ENCODE data around the gene NIM1K.
"Not testable (repeated sequence)": the region's sequence is repeated elsewhere in the genome, so short reads cannot be mapped to it uniquely, and the experiment has no call there.

NIM1K gene

DNA sequence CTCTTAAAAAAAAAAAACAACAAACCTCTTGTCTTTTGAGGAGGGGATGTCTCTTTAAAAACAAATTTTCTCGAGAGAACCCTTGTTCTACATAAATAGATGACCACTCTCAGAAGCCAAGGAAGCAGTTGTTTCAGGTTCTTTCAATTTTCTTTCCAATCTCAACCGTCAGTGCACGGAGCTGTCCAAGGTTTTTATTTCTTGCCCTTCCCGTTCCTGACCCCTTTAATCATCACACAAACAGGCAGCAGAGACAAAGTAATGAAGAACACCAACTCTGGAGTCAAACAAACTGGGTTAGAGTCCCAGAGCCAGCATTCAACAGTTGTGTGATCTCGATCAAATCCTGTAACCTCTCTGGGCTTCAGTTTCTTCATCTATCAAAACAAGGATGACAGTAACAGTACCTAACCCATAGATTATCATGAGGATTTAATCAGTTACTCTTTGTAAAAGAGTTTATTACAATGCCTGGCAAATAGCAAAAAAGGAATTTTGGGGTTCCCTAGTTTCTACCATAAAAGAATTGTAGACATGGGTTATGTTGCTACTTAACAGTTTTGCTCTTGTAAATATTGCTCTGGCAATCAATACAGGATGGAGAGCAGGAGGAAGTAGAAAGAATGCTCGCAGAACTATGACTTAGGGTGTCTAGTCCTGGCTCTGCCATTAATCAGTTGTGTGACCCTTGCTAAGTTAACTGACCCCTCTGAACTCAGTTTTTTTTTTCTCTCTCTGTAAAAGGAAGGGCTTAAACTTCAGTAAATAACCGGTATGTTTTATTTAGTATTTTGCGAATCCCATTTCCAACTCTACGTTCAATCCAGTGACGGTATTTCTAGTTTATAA is 1.0 kb upstream of the NIM1K start:
- DNase-seq = no peak

DNA sequence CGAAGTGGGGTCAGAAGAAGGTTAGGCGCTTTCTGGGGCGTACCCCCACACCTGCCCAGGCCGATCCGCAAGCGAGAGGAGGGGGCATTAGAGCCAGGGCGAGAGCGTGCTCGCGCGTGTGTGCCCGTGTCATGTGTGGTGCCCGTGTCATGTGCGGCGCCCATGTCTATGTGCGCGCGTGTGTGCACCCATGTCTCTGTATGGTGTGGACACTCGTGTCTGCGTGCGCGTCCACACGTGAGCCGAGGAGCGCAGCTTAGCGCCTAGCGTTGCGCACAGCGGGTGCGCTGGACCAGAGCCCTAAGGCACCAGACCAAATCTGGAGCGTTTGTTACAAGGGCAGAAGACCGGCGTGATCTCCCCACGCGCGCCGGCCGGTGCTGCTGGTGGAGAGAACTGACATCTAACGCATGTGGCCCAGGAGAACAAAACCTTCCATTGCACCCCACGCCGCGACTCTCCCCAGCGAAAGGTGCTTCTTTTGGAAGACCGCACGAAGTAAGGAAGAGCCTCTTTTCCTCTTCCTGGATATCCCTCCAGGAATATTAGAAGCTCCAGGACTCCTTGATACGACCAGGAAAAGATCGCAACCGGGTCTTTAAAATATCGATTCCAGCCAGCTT is 644 bp downstream of the NIM1K start:
- DNase-seq = peak; percentile 12

DNA sequence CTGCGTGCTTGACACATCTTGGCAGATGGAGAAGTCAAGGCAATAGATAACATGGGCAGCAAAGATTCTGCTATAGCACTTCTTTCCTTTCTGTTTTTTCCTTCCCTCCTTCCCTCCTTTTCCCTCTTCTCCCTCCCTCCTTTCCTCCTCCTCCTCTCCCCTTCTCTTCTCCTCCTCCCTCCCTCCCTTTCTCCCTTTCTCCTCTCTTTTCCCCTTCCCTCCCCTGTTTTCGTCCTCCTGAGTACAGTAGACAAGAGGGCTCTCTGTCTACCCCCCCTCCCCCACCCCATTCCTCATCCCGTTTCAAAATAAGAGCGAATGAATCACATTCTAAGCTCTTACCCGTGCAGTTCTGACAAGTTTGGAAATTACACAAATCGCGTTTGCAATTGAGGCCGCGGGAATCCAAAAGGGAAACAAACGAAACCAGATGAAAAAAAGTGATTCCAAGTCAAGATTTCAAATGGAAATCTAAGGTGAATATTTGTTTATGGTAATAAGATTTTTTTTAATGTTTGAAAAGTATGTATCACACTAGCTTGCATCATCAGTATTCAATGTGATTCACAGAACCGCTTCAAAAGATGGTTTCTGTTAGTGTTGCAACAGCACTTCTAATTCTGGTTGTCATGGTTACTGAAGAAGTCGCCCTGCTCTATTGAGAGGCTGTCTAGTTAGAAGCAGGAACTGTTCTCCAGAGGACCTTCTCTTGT is 1.3 kb downstream of the NIM1K start:
- DNase-seq = peak; percentile 67

DNA sequence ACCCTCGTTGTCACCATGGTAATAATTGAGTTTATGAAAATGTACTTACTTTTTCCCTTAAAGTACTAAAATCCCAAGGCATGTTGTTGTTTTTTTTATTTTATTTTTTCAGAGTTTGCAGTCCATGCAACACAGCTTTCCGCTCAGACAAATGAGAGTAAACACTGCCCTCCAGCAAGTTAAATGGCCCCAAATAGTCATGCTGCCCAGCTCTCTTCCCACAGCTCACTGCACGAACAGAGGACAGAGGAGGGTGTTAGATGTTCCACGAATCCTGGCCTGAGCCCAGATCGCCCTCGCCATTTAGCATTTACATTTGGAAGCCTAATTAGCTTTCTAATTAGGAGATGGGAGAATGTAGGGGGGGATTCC is 1.9 kb downstream of the NIM1K start:
- DNase-seq = no peak

DNA sequence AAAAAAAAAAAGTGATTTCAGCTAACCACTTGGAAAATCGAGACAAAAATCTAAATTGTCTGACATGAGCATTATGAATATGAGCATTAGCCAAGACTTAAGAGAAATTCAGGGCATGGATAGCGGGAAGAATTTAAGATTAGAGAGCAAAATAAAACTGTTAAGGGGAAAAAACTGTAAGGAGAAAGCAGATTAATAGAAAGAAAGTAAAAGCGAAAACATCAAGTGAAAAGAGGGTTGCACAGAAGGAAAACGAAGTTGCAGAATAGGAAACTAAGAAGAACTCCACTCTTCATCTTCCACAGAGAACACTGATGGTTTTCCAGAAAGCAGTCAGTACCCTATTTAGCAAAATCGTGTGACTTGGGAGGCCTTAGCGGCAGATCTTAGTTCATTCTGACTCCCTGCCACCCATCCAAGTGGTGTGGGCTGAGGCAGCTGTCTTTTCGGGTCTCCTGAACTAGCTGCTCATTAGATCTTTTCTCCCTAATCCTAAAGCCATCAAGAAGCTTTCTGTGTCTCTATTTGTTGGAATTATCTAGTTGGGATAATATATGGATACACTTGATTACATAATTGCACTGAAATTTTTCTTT is 3.7 kb downstream of the NIM1K start:
- no peak for DNase-seq

DNA sequence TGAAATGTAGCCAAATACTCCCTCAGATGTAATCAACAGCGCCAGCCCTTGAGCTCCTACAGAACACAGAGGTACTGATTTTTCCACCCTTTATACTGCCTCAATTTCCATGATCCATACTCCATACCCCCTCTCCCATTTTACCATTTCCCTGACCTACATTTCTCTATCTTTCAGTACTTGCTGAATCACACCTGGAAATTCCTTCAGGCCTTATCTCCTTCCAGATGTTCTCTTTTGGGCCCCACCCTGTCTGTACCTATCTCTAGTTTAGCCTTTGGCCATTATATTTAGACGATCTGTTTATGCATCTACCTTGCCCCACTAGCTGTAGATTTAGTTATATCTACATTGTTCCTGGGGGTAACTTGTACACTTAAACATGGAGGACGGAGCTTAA is 5.5 kb downstream of the NIM1K start:
- DNase-seq = no peak

DNA sequence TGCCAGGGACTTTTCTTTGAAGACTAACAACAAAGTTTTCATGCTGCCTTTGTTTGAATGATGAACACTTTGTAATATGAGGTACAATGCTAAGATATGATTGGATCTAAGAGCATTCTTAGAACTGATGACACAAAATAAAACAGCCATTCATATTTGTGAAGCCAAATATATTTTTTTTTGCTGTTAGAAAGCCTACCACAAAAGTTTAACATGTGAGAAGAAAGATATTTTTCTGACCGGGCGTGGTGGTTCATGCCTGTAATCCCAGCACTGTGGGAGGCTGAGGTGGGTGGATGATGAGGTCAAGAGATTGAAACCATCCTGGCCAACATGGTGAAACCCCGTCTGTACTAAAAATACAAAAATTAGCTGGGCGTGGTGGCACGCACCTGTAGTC is 9.4 kb downstream of the NIM1K start:
- DNase-seq = not testable (repeated sequence)

DNA sequence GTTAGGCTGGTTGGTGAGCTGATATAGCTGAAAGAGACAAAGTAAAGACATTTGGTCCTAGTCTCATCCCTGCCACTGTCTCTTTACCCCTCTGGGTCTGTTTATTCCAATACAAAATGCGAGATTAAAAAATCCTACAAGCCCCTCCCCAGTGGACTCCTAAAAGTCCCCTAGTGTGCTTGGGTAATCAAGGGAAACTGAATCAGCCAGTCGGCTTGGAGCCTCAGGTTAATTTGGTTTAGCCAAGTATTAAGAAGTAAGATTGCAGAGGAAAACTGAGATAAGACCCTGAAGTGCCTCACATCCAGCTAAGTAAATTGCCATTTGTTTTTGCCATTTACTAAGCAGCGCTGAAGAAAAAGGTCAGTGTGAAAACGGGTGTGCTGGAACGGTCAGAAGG is 10.4 kb downstream of the NIM1K start:
- DNase-seq = no peak

DNA sequence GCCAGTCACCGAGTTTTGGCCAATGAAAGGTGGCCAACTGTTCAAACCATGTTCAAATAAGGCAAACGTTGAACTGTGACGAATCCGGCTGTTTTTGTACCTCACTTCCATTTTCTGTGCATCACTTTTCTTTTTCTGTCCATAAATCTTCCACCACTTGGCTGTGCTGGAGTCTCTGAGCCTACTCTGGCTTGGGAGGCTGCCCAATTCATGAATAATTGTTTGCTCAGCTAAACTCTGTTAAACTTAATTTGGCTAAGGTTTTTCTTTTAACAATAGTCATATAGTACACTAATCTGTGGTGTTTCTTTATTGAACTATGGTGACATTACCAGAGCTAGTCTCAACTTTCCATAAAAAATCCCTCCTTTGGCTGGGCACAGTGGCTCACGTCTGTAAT is 11.3 kb downstream of the NIM1K start:
- DNase-seq = no peak

DNA sequence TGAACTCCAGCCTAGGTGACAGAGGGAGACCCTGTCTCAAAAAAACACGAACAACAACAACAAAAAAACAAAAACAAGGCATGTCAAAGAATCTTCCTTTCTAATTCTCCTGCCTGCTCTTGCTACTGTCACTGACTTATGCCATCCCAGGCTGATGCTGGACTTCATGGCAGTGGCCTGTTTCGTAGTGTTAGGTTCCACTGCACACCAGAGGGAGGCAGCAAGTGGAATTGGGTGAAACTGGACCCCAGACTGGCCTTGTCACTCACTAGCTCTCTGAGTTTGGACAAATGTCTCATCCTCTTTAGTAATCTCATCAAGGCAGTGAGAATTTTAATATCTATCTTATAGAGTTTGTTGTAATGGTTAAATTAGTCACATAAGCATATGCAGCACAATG is 12.9 kb downstream of the NIM1K start:
- no peak for DNase-seq

DNA sequence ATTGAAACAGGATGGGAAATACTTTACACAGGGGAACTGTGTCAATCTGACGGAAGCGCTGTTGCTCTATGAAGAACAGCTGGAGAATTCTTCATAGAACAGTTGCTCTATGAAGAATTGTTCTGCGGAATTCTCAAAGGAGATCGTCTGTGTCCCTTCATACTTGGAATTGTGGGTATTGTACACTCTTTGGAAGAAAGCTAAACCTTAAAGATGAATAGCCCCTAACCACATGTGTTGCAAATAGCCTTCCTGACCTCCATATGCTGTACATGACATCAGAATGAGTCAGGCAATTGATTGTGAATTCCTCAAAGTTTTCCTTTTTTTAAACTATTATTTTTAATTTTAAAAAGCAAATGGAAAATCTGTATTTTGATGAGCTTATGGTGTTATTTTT is 15.6 kb downstream of the NIM1K start:
- DNase-seq = no peak

DNA sequence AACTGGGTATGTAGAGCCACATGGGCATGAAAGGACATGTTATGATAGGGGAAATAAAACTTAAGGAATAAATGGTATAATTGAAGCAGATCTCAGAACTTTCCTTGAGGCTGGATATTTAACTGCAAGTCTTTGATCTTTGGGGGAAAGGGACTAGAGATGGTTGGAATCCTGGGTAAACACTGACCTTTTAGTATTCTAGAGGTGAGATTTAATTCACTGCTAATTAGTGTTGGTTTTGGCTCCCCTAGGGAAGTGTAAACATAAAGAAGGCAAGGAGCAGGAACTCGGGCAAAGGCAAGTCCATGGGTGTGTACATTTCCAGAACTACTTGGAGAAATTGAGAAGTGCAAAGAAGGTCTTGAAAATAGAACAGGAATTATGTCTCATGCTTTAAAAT is 16.6 kb downstream of the NIM1K start:
- DNase-seq = no peak

DNA sequence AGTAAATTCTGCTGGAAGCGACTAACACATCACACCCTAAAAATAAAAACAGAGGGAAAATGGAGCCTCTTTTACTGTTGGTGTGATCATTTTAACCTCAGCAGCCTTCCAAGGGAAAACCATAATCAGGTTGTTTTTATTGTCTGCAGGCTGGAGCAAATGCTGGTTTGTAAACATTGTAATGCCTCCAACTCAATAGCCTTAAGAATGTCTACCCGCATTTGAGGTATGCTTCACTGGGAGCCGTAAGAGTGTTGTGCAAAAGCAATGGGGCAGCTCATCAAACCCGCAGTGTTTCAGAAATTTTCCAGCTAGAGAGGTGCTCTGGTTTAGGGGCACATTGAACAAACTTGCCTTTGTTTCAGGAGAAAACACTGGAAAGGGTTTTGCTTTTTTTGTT is 17.0 kb downstream of the NIM1K start:
- no peak for DNase-seq

DNA sequence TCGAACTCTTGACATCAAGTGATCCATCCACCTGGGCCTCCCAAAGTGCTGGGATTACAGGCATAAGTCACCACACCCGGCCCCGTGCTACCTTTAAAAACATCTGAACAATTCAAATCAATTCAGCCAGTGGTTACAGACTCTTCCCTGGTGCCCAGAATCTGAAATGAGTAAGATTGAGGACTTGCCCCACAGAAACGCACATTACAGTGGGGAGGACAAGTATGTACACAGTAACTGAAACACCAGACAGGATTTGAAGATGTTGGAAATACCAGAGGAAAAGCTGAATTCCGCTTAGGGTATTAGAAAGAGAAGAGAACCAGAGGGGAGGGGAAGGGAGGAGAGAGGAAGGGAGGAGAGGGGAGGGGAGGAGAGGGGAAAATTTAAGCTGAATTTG is 17.8 kb downstream of the NIM1K start:
- DNase-seq = no peak

DNA sequence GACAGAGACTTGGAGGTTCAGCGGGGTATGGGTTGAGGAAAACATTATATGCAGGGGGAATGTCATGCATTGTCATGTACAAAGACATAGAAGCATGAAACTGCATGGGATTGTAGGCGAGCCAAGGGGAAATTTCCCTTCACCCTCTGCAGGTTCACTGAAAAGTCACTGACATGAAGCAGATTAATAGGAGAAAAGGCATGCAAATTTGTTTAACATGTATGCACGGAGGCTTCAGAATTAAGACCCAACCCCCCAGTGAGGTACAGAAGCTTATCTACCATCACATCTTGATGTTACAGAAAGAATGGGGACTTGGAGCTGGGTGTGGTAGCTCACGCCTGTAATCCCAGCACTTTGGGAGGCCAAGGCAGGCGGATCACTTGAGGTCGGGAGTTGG is 18.5 kb downstream of the NIM1K start:
- no peak for DNase-seq

DNA sequence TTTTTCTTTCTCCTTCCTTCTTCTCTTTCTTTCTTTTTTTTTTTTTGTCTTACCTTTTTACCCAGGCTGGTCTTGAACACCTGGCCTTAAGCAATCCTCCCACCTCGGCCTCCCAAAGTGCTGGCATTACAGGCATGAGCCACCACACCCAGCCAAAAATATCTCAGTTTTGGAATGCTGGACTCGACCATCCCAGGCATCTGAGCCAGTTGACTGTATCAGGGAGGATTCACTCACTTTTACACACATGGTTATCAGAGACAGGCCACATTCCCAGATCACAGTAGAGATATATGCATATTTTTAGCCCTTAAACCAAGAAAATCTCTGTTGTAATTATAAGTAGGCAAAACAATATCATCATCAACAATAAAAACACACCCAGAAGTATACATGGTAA is 21.9 kb downstream of the NIM1K start:
- DNase-seq = no peak

DNA sequence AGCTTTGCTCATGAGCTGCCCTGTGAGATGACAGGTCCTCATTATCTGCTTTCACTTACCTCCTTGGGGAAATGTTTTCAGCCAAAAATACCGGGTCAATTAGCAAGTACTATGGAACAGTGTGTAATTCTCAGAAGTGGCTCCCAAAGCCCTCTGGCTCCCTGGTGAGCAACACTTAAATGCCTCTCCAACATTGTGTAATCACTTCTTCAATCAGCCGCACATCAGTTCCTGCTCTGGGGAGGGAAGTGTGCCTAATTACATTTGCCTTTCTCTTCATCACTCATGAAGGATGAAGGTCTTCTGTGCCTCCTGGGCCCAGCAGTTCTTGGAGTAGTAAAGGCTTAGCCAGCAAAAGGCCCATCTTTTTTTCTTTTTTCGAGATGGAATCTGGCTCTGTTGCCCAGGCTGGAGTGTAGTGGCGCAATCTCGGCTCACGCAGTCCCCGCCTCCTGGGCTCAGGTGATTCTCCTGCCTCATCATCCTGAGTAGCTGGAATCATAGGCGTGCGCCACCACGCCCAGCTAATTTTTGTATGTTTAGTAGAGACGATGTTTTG is 23.1 kb downstream of the NIM1K start:
- DNase-seq = no peak

DNA sequence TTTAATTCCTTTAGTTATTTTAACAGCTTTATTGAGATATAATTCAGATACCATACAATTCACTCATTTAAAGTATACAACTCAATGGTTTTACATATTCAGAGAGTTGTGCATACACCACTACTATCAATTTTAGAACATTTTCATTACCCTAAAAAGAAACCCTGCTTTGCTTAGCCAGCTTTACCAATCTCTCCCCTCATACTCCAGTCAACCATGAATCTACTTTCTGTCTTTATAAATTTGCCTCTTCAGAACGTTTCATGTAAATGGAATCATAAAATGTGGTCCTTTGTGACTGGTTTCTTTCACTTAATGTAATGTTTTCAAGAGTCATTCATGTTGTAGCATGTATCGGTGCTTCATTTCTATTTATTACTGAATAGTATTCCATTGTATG is 24.9 kb downstream of the NIM1K start:
- DNase-seq = no peak

DNA sequence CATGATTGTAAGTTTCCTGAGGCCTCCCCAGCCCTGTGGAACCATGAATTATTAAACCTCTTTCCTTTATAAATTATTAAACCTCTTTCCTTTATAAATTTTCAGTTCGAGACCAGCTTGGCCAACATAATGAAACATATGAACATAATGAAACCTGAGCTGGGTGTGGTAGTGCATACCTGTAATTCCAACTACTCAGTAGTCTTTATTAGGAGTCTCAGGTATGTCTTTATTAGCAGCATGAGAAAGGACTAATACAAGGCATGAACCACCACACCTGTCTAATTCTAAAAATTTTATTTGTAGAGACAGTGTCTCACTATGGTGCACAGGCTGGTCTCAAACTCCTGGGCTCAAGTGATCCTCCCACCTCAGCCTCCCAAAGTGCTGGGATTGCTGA is 27.1 kb downstream of the NIM1K start:
- DNase-seq = no peak

DNA sequence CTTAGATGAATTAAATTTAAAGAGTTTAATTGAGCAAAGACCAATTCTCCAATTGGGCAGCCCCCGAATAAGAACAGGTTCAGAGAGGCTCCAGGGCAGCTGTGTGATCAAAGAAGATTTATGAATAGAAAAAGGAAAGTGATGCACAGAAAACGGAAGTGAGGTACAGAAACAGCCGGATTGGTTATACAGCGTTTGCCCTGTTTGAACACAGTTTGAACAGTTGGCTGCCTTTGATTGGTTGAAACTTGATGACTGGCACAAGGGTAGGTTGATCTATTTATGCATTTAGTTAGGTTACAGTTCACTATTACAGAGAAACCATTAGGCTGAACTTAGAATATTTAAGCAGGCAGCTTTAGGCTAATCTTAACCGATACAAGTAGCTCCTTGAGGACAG is 29.5 kb downstream of the NIM1K start:
- no peak for DNase-seq

DNA sequence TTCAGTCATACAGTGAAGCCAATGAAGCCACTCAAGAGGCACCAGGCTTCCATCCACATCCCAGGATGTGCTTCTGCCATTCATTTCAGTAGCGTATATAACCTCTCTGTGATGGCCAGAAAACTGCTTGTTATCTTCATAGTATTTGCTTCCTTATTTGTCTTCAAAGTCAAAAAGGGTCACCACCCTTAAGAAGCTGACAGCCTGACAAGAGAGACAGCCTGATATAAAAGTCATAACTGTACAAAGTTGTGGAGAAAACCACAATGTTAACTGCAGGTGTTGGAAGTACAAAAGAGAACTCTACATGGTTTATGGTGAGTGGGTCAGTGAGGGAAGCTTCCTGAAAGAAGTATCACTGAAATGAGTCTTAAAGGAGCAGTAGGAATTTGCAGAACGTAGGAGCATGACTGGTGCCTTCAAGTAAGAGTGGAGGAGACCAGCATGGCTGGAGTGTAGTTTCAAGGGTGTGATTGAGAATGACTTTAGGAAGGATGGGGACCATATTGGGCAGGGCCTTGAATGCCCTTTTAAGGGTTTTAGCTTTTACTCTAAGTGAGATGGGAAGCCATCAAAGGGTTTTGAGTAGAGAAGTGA is 33.7 kb downstream of the NIM1K start:
- no peak for DNase-seq

DNA sequence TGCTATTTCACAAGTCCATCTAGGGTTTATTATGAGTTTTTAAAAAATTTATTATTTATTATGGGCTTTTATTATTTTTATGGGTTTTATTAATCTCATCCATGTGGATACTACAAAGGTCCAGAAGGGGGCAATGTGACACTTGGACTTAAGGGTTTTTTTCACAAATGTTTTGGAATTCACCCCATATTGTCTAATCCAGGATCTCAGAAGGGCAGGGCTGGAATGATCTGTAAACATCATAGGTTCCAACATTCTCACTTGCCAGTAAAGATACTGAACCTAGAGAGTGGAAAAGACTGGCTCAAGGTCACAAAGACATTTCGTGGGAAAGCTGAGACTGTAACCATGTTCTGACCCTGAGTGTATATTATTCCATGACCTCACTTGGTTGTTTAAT is 35.6 kb downstream of the NIM1K start:
- no peak for DNase-seq

DNA sequence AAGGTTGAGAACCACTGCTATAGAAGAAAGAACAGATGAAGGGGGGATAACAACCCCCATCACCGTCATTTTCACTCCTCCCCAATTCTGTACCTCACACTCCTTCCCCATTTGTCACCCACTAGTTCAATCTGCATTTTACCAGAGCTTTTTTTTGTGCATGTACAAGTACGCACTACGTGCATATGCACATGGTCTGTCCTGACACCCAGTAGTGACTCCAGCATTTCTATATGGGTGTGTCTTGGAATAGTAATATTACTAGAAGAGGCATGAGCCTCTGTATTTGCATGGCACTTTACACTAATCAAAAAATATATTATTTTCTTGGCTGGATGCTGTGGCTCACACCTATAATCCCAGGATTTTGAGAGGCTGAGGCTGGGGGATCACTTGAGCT is 38.7 kb downstream of the NIM1K start:
- DNase-seq = no peak
